Brain microvascular endothelial cell (primary cell): ENCODE results near the gene FGF1.

ENCODE experiments used
- DNase-seq: peaks from one replicate; pipeline ENCODE4 v3.0.0-alpha.2; 2020
- H3K27ac ChIP-seq: fragments of 250-450 bp; sonication (Bioruptor Pico); 2 replicates; pipeline ENCODE4 v1.5.1; 2020; ENCODE audit warnings: mild to moderate bottlenecking, moderate library complexity
- H3K27me3 ChIP-seq: fragments of 250-450 bp; sonication (Bioruptor Pico); replicated peaks from 2 replicates; pipeline ENCODE4 v1.5.1; 2020; ENCODE audit warnings: mild to moderate bottlenecking
- H3K36me3 ChIP-seq: fragments of 250-450 bp; sonication (Bioruptor Pico); replicated peaks from 2 replicates; pipeline ENCODE4 v1.5.1; 2020; ENCODE audit warnings: mild to moderate bottlenecking
- H3K4me3 ChIP-seq: 2 replicates; pipeline ENCODE4 v1.5.1; 2011; ENCODE audit warnings: low read depth, mild to moderate bottlenecking, control low read depth, low read length, moderate library complexity
- in situ Hi-C: cut with HindIII; loops from 2 replicates; pipeline ENCODE4 v1.10.0; 2017; ENCODE audit warnings: low sequenced_read_pairs, low pct_ligation_motif_present
- TF ChIP-seq, protein P1 (sequence below): IDR thresholded peaks from 2 replicates; pipeline ENCODE4 v1.5.1; 2011; ENCODE audit warnings: low read depth, mild to moderate bottlenecking, moderate library complexity, low read length, control low read depth, inconsistent platforms; ENCODE audit errors: missing control alignments

FGF1 gene

DNA sequence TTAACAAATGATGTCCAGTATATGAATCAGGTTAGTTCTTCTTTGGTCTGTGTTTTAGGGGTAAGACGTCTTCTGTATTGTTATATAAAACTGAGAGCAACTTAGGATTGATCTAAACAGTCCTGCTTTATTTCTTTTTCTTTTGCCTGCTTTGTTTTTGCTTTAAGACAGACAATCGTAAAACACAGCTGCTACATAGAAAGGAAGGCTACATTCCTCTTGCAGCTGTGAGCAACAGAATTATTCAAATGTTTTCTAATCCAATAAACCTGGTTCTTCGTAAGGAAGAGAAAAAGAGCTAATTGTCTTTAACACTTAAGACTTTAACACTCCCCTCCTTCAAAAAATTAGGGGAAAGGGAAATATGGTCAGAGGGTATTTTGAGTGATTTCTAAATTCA, 14.6 kb downstream of the FGF1 start:
- Histone ChIP-seq H3K27ac (no peak overlapping the region), H3K27me3 (no peaks in the 10 kb centered on the region), H3K4me3 (no peak overlapping the region), H3K36me3 (no peaks in the 10 kb centered on the region)
- in situ Hi-C loops: no loop called here
- TF ChIP-seq, protein P1, sequence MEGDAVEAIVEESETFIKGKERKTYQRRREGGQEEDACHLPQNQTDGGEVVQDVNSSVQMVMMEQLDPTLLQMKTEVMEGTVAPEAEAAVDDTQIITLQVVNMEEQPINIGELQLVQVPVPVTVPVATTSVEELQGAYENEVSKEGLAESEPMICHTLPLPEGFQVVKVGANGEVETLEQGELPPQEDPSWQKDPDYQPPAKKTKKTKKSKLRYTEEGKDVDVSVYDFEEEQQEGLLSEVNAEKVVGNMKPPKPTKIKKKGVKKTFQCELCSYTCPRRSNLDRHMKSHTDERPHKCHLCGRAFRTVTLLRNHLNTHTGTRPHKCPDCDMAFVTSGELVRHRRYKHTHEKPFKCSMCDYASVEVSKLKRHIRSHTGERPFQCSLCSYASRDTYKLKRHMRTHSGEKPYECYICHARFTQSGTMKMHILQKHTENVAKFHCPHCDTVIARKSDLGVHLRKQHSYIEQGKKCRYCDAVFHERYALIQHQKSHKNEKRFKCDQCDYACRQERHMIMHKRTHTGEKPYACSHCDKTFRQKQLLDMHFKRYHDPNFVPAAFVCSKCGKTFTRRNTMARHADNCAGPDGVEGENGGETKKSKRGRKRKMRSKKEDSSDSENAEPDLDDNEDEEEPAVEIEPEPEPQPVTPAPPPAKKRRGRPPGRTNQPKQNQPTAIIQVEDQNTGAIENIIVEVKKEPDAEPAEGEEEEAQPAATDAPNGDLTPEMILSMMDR: no peak
- no peak for DNase-seq

DNA sequence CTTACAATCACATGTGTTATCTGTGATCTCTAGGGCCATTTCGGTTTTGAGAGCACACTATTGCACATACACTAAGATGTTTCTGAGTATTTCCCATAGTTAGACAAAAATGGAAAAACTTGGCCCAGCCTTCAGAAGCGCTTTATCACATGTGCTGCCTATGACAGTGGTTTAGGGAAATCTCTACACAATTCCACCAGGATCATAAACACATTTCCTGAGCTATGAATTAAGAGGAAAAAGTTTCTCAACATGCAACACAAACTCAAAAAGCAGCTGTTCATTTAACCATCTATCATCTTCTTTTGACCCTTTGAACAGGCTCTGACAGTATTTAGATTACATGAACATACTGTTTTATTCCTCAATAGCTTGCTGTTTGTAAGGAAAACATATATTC, 15.1 kb downstream of the FGF1 start:
- Histone ChIP-seq H3K36me3 (no peaks in the 10 kb centered on the region), H3K27me3 (no peaks in the 10 kb centered on the region), H3K4me3 (no peak overlapping the region), H3K27ac (no peak overlapping the region)
- in situ Hi-C loops: no loop called here
- DNase-seq: no peak
- TF ChIP-seq, protein P1: no peak

DNA sequence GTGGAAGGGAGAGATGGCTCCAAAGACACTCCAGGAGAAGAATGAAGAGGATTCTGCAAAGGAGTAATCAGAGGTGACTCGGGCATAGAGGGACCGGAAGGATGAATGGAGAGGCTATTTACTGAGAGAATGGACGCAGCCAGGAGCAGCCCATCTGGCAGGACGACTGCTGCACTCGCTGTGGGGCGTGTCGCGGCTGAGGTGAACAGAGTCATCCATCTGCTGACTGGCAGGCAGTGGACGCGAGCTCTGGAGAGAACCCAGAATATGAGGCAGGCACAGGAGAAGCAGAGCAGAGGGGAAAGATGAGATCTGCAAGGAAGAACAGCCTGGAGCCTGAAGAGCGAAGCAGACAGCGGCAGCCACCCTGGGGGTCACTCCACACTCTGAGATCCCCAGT, 16.4 kb downstream of the FGF1 start:
- no peaks in the 10 kb centered on the region for H3K27me3 ChIP-seq
- DNase-seq: no peak
- H3K4me3 ChIP-seq: no peak overlapping the region
- no peaks in the 10 kb centered on the region for H3K36me3 ChIP-seq
- H3K27ac ChIP-seq: no peak overlapping the region
- in situ Hi-C loops: no loop called here
- TF ChIP-seq, protein P1: no peak

DNA sequence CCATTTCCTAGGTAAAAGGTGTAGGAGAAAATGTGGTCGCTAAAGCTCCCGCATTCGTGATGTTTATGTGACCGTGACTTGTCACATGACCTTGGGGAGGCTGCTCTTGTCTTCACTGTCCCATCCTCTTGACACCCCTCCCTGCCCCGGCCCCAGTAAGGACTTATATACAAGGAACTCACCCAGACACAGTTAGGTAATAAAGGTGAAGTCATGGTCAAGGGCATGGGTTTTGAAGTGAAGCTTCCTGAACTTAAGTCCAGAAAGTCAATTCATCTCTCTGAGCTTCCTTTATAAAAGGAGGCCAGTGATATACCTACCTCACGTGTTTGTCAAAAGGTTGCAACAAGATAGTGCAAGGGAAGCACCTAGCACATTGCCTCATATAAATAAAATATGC, 17.6 kb downstream of the FGF1 start:
- H3K27me3 ChIP-seq: no peaks in the 10 kb centered on the region
- H3K4me3 ChIP-seq: no peak overlapping the region
- no peak for DNase-seq
- H3K27ac ChIP-seq: no peak overlapping the region
- no peaks in the 10 kb centered on the region for H3K36me3 ChIP-seq
- in situ Hi-C loops: no loop called here
- TF ChIP-seq, protein P1: no peak

DNA sequence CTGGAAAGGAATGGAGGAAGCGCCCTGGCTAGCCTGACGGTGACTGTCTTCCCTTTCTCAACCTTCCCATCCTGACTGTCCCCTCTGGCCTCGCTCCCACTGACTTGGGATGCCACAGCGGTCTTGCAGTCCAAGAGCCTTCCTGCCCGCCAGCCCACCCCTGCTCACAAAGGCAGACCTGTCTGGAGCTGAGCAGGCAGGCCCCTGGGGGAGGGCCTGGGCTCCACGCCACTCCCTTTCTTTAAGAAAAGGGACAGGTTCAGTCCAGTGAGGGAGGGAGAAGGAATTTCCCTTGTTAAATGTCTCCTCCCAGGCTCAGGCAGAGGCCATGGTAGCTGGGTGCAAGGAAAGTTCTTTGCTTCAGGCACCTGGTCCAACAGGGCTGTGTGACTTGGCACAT, 18.1 kb downstream of the FGF1 start:
- no peaks in the 10 kb centered on the region for H3K27me3 ChIP-seq
- no peaks in the 10 kb centered on the region for H3K36me3 ChIP-seq
- TF ChIP-seq, protein P1: no peak
- no peak overlapping the region for H3K27ac ChIP-seq
- DNase-seq: no peak
- in situ Hi-C loops: no loop called here
- H3K4me3 ChIP-seq: no peak overlapping the region

DNA sequence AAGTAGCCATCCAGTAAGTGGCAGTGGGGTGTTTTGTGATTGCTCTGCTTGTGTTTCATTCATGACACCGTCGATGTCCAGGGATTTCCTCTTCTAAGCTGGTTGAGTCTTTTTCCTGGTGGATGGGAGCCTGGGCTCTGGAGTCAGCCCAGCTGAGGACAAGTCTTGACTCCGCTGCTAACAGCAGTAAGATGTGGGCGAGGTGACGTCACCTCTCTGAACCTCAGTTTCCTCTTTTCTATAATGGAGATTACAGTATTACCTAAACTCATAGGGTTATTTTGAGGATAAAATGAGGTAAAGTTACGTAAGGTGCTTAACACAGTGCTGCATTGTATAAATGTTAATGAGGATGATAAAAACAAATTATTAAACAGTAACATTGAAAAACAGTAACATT, 21.3 kb downstream of the FGF1 start:
- in situ Hi-C loops: no loop called here
- TF ChIP-seq, protein P1: no peak
- H3K27me3 ChIP-seq: no peaks in the 10 kb centered on the region
- DNase-seq: no peak
- no peak overlapping the region for H3K4me3 ChIP-seq
- H3K27ac ChIP-seq: no peak overlapping the region
- H3K36me3 ChIP-seq: no peaks in the 10 kb centered on the region
